ENCODE results near the gene PARVB. TPM values are rescaled to one million over a fixed set of nuclear protein-coding genes. Genes with fewer than 3 reads are reported as not detected.

PARVB gene
- total and polyA plus RNA-seq, 2 experiments from 2014 or later, result 10.2 to 11.2 TPM

DNA sequence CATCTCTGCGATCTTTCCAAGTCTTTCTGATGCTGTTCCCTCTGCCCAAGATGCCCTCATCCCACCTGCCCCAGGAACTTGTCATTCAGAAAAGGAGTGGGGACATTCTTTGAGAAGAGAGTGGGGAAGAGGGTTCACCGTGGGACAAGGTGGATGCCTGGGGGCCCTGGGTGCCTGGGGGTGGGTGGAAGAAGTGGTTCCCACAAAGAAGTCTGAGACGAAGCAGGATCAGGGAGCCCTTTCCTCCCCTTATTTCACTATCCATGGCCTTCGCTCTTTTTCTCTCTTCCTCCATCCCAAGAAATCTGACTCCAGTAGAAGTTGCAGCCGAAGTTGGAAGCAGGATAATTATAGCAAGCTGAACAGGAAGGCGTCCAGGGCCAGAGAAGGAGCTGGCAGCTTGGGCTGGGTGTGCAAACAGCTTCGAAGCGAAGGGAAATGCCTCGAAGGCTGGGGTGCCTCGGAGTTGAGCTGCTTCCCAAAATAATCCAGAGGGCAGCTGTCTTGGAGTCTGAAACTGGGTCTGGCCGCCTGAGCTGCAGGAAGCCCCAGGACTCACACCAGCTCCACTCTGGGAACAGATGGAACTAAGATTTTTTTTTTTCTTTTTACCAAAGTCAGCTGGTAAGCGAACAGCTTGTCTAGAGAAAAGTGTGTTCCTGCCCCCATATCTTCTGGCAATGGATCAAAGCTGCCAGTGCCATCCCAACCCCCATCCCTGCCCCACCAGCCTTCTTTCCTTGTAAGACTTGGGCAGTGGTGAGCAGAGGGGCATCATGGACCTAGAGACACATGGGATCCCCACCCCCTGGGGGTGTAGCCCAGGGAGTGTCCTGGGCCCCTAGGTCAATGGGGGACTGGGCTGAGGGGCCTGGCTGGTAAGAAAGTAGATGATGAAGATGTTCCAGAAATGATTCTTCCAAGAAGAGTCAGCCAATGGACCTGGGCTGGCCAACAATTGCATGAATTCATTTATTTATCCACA is 188.1 kb downstream of the PARVB start:
- H2AFZ ChIP-seq, result no peak overlapping the region
- no peaks in the 10 kb centered on the region for H3K79me2 ChIP-seq
- peak overlapping the region; percentile 60 for H3K27ac ChIP-seq
- peaks cover 2% of the 10 kb centered on the region for H3K27me3 ChIP-seq
- peak overlapping the region; percentile 8 for H3K4me2 ChIP-seq
- H3K9me3 ChIP-seq (ENCODE audit: low read depth), result no peaks in the 10 kb centered on the region
- H3K4me3 ChIP-seq, result no peak overlapping the region
- no peaks in the 10 kb centered on the region for H3K36me3 ChIP-seq (replicated peaks; ENCODE audit: insufficient read depth, low read depth)
- WGBS (ENCODE audit: low lambda C conversion rate, missing lambda C conversion rate), result 52% methylated on average over 12 of the region's 12 CpGs
- H4K20me1 ChIP-seq (ENCODE audit: insufficient read depth, poor library complexity, severe bottlenecking), result no peaks in the 10 kb centered on the region
- DNase-seq (ENCODE audit: low spot score), result no peak
- no peaks in the 10 kb centered on the region for H3K9me2 ChIP-seq (replicated peaks; ENCODE audit: insufficient read depth)
- TF ChIP-seq EZH2 (IDR thresholded peaks at IDR 0.05; ENCODE audit: borderline replicate concordance) (no peak), EZH2phosphoT487 (IDR thresholded peaks at IDR 0.05; ENCODE audit: low read depth, severe bottlenecking, unreplicated experiment) (no peak)
- TF ChIP-seq, protein P1, sequence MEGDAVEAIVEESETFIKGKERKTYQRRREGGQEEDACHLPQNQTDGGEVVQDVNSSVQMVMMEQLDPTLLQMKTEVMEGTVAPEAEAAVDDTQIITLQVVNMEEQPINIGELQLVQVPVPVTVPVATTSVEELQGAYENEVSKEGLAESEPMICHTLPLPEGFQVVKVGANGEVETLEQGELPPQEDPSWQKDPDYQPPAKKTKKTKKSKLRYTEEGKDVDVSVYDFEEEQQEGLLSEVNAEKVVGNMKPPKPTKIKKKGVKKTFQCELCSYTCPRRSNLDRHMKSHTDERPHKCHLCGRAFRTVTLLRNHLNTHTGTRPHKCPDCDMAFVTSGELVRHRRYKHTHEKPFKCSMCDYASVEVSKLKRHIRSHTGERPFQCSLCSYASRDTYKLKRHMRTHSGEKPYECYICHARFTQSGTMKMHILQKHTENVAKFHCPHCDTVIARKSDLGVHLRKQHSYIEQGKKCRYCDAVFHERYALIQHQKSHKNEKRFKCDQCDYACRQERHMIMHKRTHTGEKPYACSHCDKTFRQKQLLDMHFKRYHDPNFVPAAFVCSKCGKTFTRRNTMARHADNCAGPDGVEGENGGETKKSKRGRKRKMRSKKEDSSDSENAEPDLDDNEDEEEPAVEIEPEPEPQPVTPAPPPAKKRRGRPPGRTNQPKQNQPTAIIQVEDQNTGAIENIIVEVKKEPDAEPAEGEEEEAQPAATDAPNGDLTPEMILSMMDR (IDR thresholded peaks at IDR 0.05; ENCODE audit: poor library complexity), result no peak
- H3K4me1 ChIP-seq (ENCODE audit: insufficient read depth), result peaks cover 6% of the 10 kb centered on the region

DNA sequence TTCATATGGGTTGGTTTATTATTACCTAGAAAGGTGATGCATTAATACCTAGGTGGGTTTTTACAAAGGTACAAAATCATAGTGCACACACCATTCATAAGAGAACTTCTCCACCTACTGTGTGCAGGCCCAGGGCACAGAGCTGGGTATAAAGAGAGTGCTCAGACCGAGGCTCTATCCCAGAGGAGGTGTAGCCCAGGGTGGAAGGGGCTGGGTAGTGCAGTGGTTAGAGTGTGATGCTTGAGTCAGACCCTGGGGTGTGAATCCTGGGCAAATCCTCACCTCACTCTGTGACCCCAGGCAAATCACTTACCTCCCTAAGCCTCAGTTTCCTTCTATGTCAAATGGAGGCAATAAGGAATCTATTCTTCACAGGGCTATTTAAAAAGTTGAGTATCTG is 188.8 kb downstream of the PARVB start:
- H3K27me3 ChIP-seq, result peaks cover 2% of the 10 kb centered on the region
- H3K36me3 ChIP-seq (replicated peaks; ENCODE audit: insufficient read depth, low read depth), result no peaks in the 10 kb centered on the region
- no peak overlapping the region for H2AFZ ChIP-seq
- 95% methylated on average over 1 of the region's 1 CpG for WGBS (ENCODE audit: low lambda C conversion rate, missing lambda C conversion rate)
- no peak overlapping the region for H3K4me2 ChIP-seq
- peaks cover 6% of the 10 kb centered on the region for H3K4me1 ChIP-seq (ENCODE audit: insufficient read depth)
- no peaks in the 10 kb centered on the region for H3K9me3 ChIP-seq (ENCODE audit: low read depth)
- H3K4me3 ChIP-seq, result no peak overlapping the region
- no peaks in the 10 kb centered on the region for H3K9me2 ChIP-seq (replicated peaks; ENCODE audit: insufficient read depth)
- H4K20me1 ChIP-seq (ENCODE audit: insufficient read depth, poor library complexity, severe bottlenecking), result no peaks in the 10 kb centered on the region
- TF ChIP-seq, protein P1 (IDR thresholded peaks at IDR 0.05; ENCODE audit: poor library complexity), result no peak
- no peak for TF ChIP-seq EZH2 (IDR thresholded peaks at IDR 0.05; ENCODE audit: borderline replicate concordance)
- TF ChIP-seq EZH2phosphoT487 (IDR thresholded peaks at IDR 0.05; ENCODE audit: low read depth, severe bottlenecking, unreplicated experiment), result no peak
- H3K27ac ChIP-seq, result no peak overlapping the region
- no peak for DNase-seq (ENCODE audit: low spot score)
- no peaks in the 10 kb centered on the region for H3K79me2 ChIP-seq

DNA sequence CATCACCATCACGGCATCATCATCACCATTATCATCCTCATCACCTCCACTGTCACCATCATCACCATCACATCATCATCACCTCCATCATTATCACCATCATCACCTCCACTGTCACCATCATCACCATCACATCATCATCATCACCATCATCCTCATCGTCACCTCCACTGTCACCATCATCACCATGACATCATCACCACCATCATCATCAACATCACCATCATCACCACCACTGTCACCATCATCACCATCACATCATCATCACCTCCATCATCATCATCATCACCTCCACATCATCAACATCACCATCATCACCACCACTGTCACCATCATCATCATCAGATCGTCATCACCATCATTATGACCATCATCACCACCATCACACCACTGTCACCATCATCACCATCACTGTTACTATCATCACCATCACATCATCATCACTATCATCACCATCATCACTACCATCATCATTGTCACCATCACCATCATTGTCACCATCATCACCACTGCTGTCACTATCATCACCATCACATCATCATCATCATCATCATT is 189.5 kb downstream of the PARVB start:
- no peaks in the 10 kb centered on the region for H4K20me1 ChIP-seq (ENCODE audit: insufficient read depth, poor library complexity, severe bottlenecking)
- no peak overlapping the region for H3K27ac ChIP-seq
- no peaks in the 10 kb centered on the region for H3K9me3 ChIP-seq (ENCODE audit: low read depth)
- no peak overlapping the region for H3K4me2 ChIP-seq
- H3K79me2 ChIP-seq, result no peaks in the 10 kb centered on the region
- no peak for DNase-seq (ENCODE audit: low spot score)
- 100% methylated on average over 3 of the region's 3 CpGs for WGBS (ENCODE audit: low lambda C conversion rate, missing lambda C conversion rate)
- H3K4me3 ChIP-seq, result no peak overlapping the region
- no peak for TF ChIP-seq EZH2phosphoT487 (IDR thresholded peaks at IDR 0.05; ENCODE audit: low read depth, severe bottlenecking, unreplicated experiment)
- TF ChIP-seq, protein P1 (IDR thresholded peaks at IDR 0.05; ENCODE audit: poor library complexity), result no peak
- TF ChIP-seq EZH2 (IDR thresholded peaks at IDR 0.05; ENCODE audit: borderline replicate concordance), result no peak
- no peak overlapping the region for H2AFZ ChIP-seq
- H3K4me1 ChIP-seq (ENCODE audit: insufficient read depth), result peaks cover 6% of the 10 kb centered on the region
- peaks cover 2% of the 10 kb centered on the region for H3K27me3 ChIP-seq
- H3K36me3 ChIP-seq (replicated peaks; ENCODE audit: insufficient read depth, low read depth), result no peaks in the 10 kb centered on the region
- no peaks in the 10 kb centered on the region for H3K9me2 ChIP-seq (replicated peaks; ENCODE audit: insufficient read depth)
